Muscle of leg (tissue), 11 donors: ENCODE measurements around the gene NFATC3. TPM values are rescaled to one million over a fixed set of nuclear protein-coding genes. Genes with fewer than 3 reads are reported as not detected.

Experiments
- DNase-seq: peaks from one replicate; pipeline ENCODE4 v3.0.0; 2013
- H3K27ac ChIP-seq: one replicate; pipeline ENCODE4 v1.5.1; 2013; ENCODE audit warnings: mild to moderate bottlenecking, low read length, control low read depth
- H3K27me3 ChIP-seq: one replicate; pipeline ENCODE4 v1.6.1; 2013; ENCODE audit warnings: low read length; ENCODE audit not compliant: control insufficient read depth, insufficient read depth
- H3K36me3 ChIP-seq: one replicate; pipeline ENCODE4 v1.6.1; 2013; ENCODE audit warnings: low read length; ENCODE audit not compliant: control insufficient read depth, insufficient read depth
- H3K4me1 ChIP-seq: one replicate; pipeline ENCODE4 v1.6.1; 2013; ENCODE audit warnings: low read length; ENCODE audit not compliant: control insufficient read depth, insufficient read depth
- H3K4me3 ChIP-seq: one replicate; pipeline ENCODE4 v1.5.1; 2013; ENCODE audit warnings: low read length, control low read depth
- H3K9me3 ChIP-seq: replicated peaks from 2 replicates; pipeline ENCODE4 v1.6.1; 2013; ENCODE audit warnings: low read depth, low read length; ENCODE audit not compliant: control insufficient read depth
- WGBS: methylation state at CpG from one replicate; pipeline ENCODE4 v1.1.5; 2013; ENCODE audit warnings: missing lambda C conversion rate; ENCODE audit not compliant: insufficient coverage; 5-methylcytosine and 5-hydroxymethylcytosine counted together
- polyA plus RNA-seq, 8 donors: library from polyadenylated mRNA; unstranded; fragments of 120-200 nt; gene quantifications; one replicate each; pipeline versions ENCODE4 v1.2.1 to v1.2.3, GENCODE V29; 2013; ENCODE audit warnings: inconsistent platforms in 1 of 8, low replicate concordance in 1 of 8; ENCODE audit not compliant: insufficient read length in 8 of 8, insufficient read depth in 1 of 8
- total RNA-seq: library from RNA; stranded (reverse); fragments of 120-200 nt; gene quantifications from one replicate; pipeline ENCODE4 v1.2.4, GENCODE V29; 2013

The NFATC3 gene
- total and polyA plus RNA-seq, 9 donors = 22.0 to 39.0 (median 26.0) TPM

DNA sequence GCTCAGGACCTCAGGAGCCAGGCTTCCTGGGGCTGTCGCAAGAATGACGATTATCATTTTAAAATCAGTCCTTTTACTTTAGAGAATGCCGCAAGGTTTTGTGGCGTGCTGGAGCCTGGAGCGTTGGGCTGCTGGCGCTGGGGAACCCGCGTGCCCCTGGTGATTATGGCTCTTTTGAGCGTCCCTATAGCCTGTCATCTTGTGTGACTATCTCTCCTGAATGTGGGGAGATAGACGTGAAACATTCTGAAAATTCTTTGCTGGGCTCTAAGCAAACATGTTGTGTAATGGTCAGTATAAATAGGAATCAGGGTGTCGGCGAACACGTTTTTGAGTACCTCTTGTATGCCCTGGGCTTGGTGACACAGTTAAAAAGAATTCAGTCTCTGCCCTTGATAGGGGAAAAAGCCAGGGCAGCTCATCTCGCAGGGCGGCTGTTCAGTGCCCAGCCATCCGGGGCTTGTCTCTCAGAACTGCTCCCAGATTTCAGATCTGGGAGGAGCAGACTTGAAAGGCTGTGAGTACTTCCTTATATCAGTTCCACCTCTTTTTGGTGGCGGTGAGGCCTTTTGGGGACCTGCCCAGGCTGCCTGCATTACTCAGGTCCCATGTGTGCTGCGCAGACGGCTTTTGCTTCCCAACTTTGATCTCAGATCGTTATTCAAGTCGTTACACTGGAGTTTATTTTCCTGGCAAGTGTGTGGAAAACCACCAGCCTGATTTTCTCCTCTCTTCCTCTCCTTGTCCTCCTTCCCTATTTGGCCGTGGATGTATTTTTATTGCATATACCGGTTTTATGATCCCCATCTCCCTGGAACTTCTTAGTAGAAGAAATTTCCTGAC, 180.1 kb downstream of the NFATC3 start:
- peaks cover 6% of the 10 kb centered on the region for H3K36me3 ChIP-seq
- WGBS = 4% methylated on average over 18 of the region's 23 CpGs
- H3K4me3 ChIP-seq = peak overlapping the region; percentile 82
- DNase-seq = peak; percentile 66
- H3K27ac ChIP-seq = peak overlapping the region; percentile 92
- H3K9me3 ChIP-seq = no peaks in the 10 kb centered on the region
- H3K4me1 ChIP-seq = peaks cover 17% of the 10 kb centered on the region
- no peaks in the 10 kb centered on the region for H3K27me3 ChIP-seq

- Histone ChIP-seq H3K27ac (no peak overlapping the region), H3K36me3 (no peaks in the 10 kb centered on the region)
Measured at GRCh38 chr16:68267612-68268405, 182.6 kb downstream of the NFATC3 start.

DNA sequence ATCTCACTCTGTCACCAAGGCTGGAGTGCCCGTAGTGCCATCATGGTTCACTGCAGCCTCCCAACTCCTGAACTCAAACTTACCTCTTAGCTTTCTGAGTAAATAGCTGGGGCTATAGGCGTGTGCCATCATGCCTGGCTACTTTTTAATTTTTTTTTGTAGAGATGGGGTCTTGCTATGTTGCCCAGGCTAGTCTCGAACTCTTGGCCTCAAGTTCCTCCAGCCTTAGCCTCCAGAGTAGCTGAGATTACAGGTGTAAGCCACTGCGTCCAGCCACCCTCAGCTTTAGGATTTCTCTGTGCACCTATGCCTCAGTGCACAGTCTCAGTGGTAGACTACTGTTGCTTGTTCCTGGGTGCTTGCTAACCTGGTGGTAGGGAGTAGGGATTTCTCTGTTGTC, 184.6 kb downstream of the NFATC3 start:
- WGBS = 100% methylated on average over 1 of the region's 4 CpGs
- H3K4me1 ChIP-seq = peaks cover 9% of the 10 kb centered on the region
- no peak overlapping the region for H3K27ac ChIP-seq
- H3K36me3 ChIP-seq = peaks cover 16% of the 10 kb centered on the region
- no peaks in the 10 kb centered on the region for H3K27me3 ChIP-seq
- H3K9me3 ChIP-seq = no peaks in the 10 kb centered on the region
- no peak overlapping the region for H3K4me3 ChIP-seq
- DNase-seq = no peak

More at GRCh38 chr16:68267612-68268405, 182.6 kb downstream of the NFATC3 start:
- H3K9me3 ChIP-seq = no peaks in the 10 kb centered on the region
- H3K27me3 ChIP-seq = no peaks in the 10 kb centered on the region
- WGBS = 20% methylated on average over 1 of the region's 6 CpGs
- H3K4me3 ChIP-seq = no peak overlapping the region
- peaks cover 17% of the 10 kb centered on the region for H3K4me1 ChIP-seq
- DNase-seq = no peak

DNA sequence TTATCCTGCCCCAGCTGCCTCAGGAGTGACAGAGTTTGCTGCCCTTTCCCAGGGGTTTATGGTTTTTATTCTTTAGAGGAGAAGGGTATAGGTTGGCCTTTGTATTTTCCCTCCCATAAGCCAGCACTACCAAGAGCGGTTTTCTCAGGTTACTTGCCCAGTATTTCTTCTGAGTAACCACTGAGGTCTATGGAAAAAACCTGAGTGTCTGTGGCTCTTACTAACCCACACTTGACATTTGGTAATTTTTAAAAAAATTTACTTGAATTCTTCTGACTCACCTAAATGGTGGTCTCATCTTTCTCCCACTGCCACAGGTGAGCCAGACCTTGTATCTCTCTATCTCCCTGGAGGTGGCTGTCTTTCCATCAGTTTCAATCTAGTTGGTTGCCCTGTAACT, 185.2 kb downstream of the NFATC3 start:
- WGBS = no CpG with 5 or more reads among the region's 1 CpG
- no peak for DNase-seq
- Histone ChIP-seq H3K4me3 (no peak overlapping the region), H3K9me3 (no peaks in the 10 kb centered on the region), H3K27me3 (no peaks in the 10 kb centered on the region), H3K27ac (no peak overlapping the region), H3K4me1 (peaks cover 5% of the 10 kb centered on the region), H3K36me3 (peaks cover 18% of the 10 kb centered on the region)

- Histone ChIP-seq H3K4me3 (no peak overlapping the region), H3K27ac (no peak overlapping the region), H3K27me3 (no peaks in the 10 kb centered on the region), H3K36me3 (peaks cover 18% of the 10 kb centered on the region), H3K4me1 (peaks cover 3% of the 10 kb centered on the region), H3K9me3 (no peaks in the 10 kb centered on the region)
- WGBS = 100% methylated on average over 1 of the region's 4 CpGs
- no peak for DNase-seq
Measured at GRCh38 chr16:68272507-68273209, 187.5 kb downstream of the NFATC3 start.

GRCh38 chr16:68273459-68273858, 188.3 kb downstream of the NFATC3 start:
- H3K36me3 ChIP-seq = peaks cover 18% of the 10 kb centered on the region
- 90% methylated on average over 2 of the region's 5 CpGs for WGBS
- no peak overlapping the region for H3K27ac ChIP-seq
- no peaks in the 10 kb centered on the region for H3K9me3 ChIP-seq
- H3K27me3 ChIP-seq = no peaks in the 10 kb centered on the region
- no peaks in the 10 kb centered on the region for H3K4me1 ChIP-seq
- no peak for DNase-seq
- no peak overlapping the region for H3K4me3 ChIP-seq

DNA sequence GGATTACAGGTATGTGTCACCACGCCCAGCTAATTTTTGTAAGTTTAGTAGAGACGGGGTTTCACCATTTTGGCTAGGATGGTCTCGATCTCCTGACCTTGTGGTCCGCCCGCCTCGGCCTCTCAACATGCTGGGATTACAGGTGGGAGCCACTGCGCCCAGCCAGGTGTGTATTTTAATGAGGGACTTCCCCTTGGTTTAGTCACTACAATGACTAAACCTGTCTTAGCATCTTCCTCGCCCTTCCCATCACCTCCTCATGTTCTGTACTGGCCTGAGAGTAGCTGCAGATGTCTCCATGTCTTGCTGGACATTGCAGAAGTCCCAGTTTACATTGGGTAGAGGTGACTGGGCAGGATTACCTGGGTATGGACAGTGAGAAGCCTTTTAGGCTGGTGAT, 188.7 kb downstream of the NFATC3 start:
- H3K9me3 ChIP-seq = no peaks in the 10 kb centered on the region
- WGBS = no CpG with 5 or more reads among the region's 8 CpGs
- peaks cover 18% of the 10 kb centered on the region for H3K36me3 ChIP-seq
- no peak overlapping the region for H3K4me3 ChIP-seq
- no peaks in the 10 kb centered on the region for H3K27me3 ChIP-seq
- no peak for DNase-seq
- H3K27ac ChIP-seq = no peak overlapping the region
- no peaks in the 10 kb centered on the region for H3K4me1 ChIP-seq

DNA sequence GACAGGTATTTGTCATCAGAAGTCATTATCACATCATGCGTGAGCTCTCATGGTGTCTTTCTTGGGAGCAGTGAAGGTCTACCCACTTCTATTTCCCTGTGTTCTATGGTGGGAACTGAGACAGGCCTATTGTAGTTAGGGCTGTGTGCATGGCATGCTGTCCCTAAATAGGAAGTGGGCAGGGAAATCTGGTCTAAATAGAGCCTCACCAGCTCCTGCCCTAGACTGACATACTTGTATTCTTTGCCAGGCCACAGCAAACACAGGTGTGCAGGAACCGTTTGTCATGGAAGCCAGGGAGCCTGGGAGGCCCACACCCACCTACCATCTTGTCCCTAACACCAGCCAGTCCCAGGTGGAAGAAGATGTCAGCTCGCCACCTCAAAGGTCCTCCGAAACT, 189.3 kb downstream of the NFATC3 start:
- H3K27me3 ChIP-seq = no peaks in the 10 kb centered on the region
- H3K27ac ChIP-seq = no peak overlapping the region
- H3K4me3 ChIP-seq = no peak overlapping the region
- peaks cover 18% of the 10 kb centered on the region for H3K36me3 ChIP-seq
- no peaks in the 10 kb centered on the region for H3K9me3 ChIP-seq
- H3K4me1 ChIP-seq = no peaks in the 10 kb centered on the region
- no peak for DNase-seq
- 88% methylated on average over 3 of the region's 4 CpGs for WGBS

DNA sequence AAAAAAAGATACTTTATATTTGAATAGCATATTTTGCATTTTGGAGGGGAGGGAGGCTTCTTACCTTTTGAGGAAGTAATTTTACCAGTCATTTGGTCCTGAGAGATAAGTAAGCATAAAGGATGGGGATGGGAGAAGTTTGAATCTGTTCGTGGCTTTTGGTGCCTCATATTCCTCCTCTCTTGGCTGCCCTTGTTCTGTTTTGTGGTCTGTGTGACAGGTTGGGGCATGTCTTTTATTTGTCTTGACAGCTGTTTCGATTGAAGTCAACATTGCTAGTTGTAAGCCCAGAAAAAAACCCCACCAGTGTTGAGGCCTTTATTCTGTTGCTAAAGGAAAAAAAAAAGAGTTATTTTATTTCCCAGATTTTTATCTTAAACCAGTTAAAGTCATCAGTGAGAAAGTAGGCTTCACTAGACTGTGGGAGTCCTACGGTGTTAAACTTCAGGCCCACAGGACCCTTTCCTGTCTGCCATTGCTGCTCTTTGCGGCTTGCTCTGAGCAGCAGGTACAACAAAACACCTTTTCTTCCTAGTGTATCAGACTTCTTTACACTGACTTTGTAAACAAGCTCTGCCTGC, 190.5 kb downstream of the NFATC3 start:
- Histone ChIP-seq H3K27me3 (no peaks in the 10 kb centered on the region), H3K4me3 (no peak overlapping the region), H3K36me3 (peaks cover 18% of the 10 kb centered on the region), H3K4me1 (no peaks in the 10 kb centered on the region), H3K27ac (no peak overlapping the region), H3K9me3 (no peaks in the 10 kb centered on the region)
- 64% methylated on average over 2 of the region's 4 CpGs for WGBS
- no peak for DNase-seq
